Panc1 (cell line): ENCODE data around the gene IGSF21. TPM values are rescaled to one million over a fixed set of nuclear protein-coding genes. Genes with fewer than 3 reads are reported as not detected.

Experiments used
- ATAC-seq: fragments of 200-7000 bp; cut with Tn5 transposase; 2 replicates; pipeline ENCODE4 v1.9.1; 2020; ENCODE audit warnings: mild to moderate bottlenecking, moderate library complexity
- BruUV-seq: library from RNA; stranded (reverse); fragments of 400-500 nt; replicated peaks from 2 replicates; lab custom pipeline; 2021; lab: Mats Ljungman, UMichigan
- CTCF ChIA-PET: fragments of 300-600 bp; sonication (Branson Sonifier 250); formaldehyde crosslinking; loops from one replicate; lab custom pipeline; 2022; ENCODE audit warnings: antibody characterized with exemption; lab: Charles Lee
- POLR2A ChIA-PET: fragments of 300-600 bp; sonication (Branson Sonifier 250); formaldehyde crosslinking; loops from one replicate; lab custom pipeline; 2022; ENCODE audit warnings: antibody characterized with exemption; lab: Charles Lee
- DNase-seq: peaks from one replicate; pipeline ENCODE4 v3.0.0-alpha.2; 2010; ENCODE audit warnings: low read depth, low spot score
- H3K27ac ChIP-seq: 2 replicates; pipeline ENCODE4 v1.5.1; 2011; ENCODE audit warnings: mild to moderate bottlenecking, low read length, inconsistent platforms
- H3K27me3 ChIP-seq: fragments of 200-500 bp; sonication (Bioruptor generic); 2 replicates; pipeline ENCODE4 v1.6.0; 2014; ENCODE audit warnings: low read length, inconsistent platforms; ENCODE audit not compliant: control insufficient read depth, insufficient read depth
- H3K36me3 ChIP-seq: fragments of 200-500 bp; sonication (Bioruptor generic); 2 replicates; pipeline ENCODE4 v1.5.1; 2014; ENCODE audit warnings: inconsistent platforms, mild to moderate bottlenecking, low read length, moderate library complexity; ENCODE audit not compliant: control insufficient read depth, insufficient read depth
- H3K4me1 ChIP-seq: 2 replicates; pipeline ENCODE4 v1.5.1; 2011; ENCODE audit warnings: inconsistent platforms, mild to moderate bottlenecking, low read length, moderate library complexity; ENCODE audit not compliant: control insufficient read depth, insufficient read depth
- H3K4me3 ChIP-seq, 2 experiments: 2 replicates each; pipeline ENCODE4 v1.5.1; 2011 to 2012; ENCODE audit warnings: low read depth in 2 of 2, low read length in 2 of 2, mild to moderate bottlenecking in 2 of 2, inconsistent platforms in 1 of 2, moderate library complexity in 1 of 2
- H3K9me3 ChIP-seq: fragments of 200-500 bp; sonication (Bioruptor generic); 2 replicates; pipeline ENCODE4 v1.5.1; 2014; ENCODE audit warnings: low read depth, mild to moderate bottlenecking, inconsistent platforms, low read length, moderate library complexity; ENCODE audit not compliant: control insufficient read depth, insufficient read depth
- CTCF ChIP-seq: fragments of 450-650 bp; IDR thresholded peaks from 2 replicates; pipeline ENCODE4 v1.5.1; 2017; ENCODE audit warnings: mild to moderate bottlenecking
- POLR2AphosphoS5 ChIP-seq: IDR thresholded peaks from 2 replicates; pipeline ENCODE4 v1.6.1; 2012; ENCODE audit warnings: mild to moderate bottlenecking, low read depth, low read length, moderate library complexity
- SIN3A ChIP-seq: IDR thresholded peaks from 2 replicates; pipeline ENCODE4 v1.6.1; 2012; ENCODE audit warnings: low read depth, mild to moderate bottlenecking, low read length, moderate library complexity, borderline replicate concordance; ENCODE audit not compliant: insufficient read depth
- TCF7L2 ChIP-seq: IDR thresholded peaks from 2 replicates; pipeline ENCODE4 v1.6.1; 2011; ENCODE audit warnings: mild to moderate bottlenecking, low read depth, low read length, inconsistent platforms
- in situ Hi-C: cut with HindIII; loops from 2 replicates; pipeline ENCODE4 v1.10.0; 2016; ENCODE audit warnings: low sequenced_read_pairs, low pct_unique_long_range_greater_than_20kb
- intact Hi-C: fragments of 100-400 bp; cut with micrococcal nuclease; formaldehyde crosslinking; loops from one replicate; pipeline ENCODE4 v1.10.0; 2022; ENCODE audit not compliant: unreplicated experiment
- total RNA-seq: library from RNA; stranded (reverse); gene quantifications from one replicate; pipeline ENCODE4 v1.2.1, GENCODE V29; 2021; ENCODE audit not compliant: unreplicated experiment
- TF ChIP-seq, protein P1 (sequence below), 2 experiments: IDR thresholded peaks; 2 replicates each; pipeline ENCODE4 v1.6.1; 2011 to 2012; ENCODE audit warnings: low read depth in 2 of 2, control low read depth in 1 of 2, low read length in 1 of 2, mild to moderate bottlenecking in 1 of 2, moderate library complexity in 1 of 2; ENCODE audit not compliant: insufficient read depth in 1 of 2

The IGSF21 gene
- total RNA-seq, 1 experiment from 2014 or later = not detected

- POLR2A ChIA-PET = no interaction called here
- Histone ChIP-seq H3K4me3 (no peak overlapping the region), H3K27ac (no peak overlapping the region), H3K36me3 (no peaks in the 10 kb centered on the region), H3K27me3 (no peaks in the 10 kb centered on the region; the same call in 1 of the 2 replicates), H3K4me1 (no peaks in the 10 kb centered on the region; the same call in 1 of the 2 replicates), H3K9me3 (no peaks in the 10 kb centered on the region)
- no peak for ATAC-seq
- CTCF ChIA-PET = no interaction called here
- in situ Hi-C loops (no loop called here), intact Hi-C loops (no loop called here)
- no peak for DNase-seq
- TF ChIP-seq SIN3A = no peak
- no TSS peak for BruUV-seq
Measured at GRCh38 chr1:18140411-18140810, 32.8 kb downstream of the IGSF21 start.

DNA sequence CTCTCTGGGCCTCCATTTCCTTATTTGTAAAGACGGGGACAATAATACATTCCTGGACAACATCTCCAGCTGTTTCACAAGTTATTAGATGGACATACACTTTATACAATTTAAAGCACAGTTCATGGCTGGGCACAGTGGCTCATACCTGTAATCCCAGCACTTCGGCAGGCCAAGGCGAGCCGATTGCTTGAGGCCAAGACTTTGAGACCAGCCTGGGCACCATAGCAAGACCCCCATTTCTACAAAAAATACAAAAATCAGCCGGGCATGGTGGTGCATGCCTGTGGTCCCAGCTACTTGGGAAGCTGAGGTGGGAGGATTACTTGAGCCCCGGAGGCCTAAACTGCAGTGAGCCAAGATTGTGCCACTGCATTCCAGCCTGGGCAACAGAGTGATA lies 34.1 kb downstream of the IGSF21 start:
- H3K4me1 ChIP-seq = no peaks in the 10 kb centered on the region; the same call in 1 of the 2 replicates
- H3K4me3 ChIP-seq = no peak overlapping the region
- H3K9me3 ChIP-seq = no peaks in the 10 kb centered on the region
- ATAC-seq (no peak), DNase-seq (no peak)
- no peaks in the 10 kb centered on the region for H3K36me3 ChIP-seq
- intact Hi-C loops = no loop called here
- POLR2A ChIA-PET = no interaction called here
- H3K27ac ChIP-seq = no peak overlapping the region
- TF ChIP-seq POLR2AphosphoS5 (no peak), CTCF (no peak), TCF7L2 (no peak), SIN3A (no peak)
- TF ChIP-seq, protein P1, sequence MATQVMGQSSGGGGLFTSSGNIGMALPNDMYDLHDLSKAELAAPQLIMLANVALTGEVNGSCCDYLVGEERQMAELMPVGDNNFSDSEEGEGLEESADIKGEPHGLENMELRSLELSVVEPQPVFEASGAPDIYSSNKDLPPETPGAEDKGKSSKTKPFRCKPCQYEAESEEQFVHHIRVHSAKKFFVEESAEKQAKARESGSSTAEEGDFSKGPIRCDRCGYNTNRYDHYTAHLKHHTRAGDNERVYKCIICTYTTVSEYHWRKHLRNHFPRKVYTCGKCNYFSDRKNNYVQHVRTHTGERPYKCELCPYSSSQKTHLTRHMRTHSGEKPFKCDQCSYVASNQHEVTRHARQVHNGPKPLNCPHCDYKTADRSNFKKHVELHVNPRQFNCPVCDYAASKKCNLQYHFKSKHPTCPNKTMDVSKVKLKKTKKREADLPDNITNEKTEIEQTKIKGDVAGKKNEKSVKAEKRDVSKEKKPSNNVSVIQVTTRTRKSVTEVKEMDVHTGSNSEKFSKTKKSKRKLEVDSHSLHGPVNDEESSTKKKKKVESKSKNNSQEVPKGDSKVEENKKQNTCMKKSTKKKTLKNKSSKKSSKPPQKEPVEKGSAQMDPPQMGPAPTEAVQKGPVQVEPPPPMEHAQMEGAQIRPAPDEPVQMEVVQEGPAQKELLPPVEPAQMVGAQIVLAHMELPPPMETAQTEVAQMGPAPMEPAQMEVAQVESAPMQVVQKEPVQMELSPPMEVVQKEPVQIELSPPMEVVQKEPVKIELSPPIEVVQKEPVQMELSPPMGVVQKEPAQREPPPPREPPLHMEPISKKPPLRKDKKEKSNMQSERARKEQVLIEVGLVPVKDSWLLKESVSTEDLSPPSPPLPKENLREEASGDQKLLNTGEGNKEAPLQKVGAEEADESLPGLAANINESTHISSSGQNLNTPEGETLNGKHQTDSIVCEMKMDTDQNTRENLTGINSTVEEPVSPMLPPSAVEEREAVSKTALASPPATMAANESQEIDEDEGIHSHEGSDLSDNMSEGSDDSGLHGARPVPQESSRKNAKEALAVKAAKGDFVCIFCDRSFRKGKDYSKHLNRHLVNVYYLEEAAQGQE (IDR thresholded peaks at IDR 0.05; ENCODE audit: insufficient read depth in 1 of 2, low read depth in 2 of 2, low read length in 1 of 2) = no peak
- no TSS peak for BruUV-seq
- in situ Hi-C loops = no loop called here
- no peaks in the 10 kb centered on the region; the same call in 1 of the 2 replicates for H3K27me3 ChIP-seq
- CTCF ChIA-PET = no interaction called here

- ATAC-seq (no peak), DNase-seq (no peak)
- in situ Hi-C loops = no loop called here
- no peaks in the 10 kb centered on the region; the same call in 1 of the 2 replicates for H3K27me3 ChIP-seq
- H3K9me3 ChIP-seq = no peaks in the 10 kb centered on the region
- no peak overlapping the region for H3K4me3 ChIP-seq
- H3K27ac ChIP-seq = no peak overlapping the region
- ChIA-PET POLR2A (no interaction called here), CTCF (no interaction called here)
- no peaks in the 10 kb centered on the region; the same call in 1 of the 2 replicates for H3K4me1 ChIP-seq
- H3K36me3 ChIP-seq = no peaks in the 10 kb centered on the region
- TF ChIP-seq TCF7L2 = no peak
- no peak for TF ChIP-seq SIN3A
- TF ChIP-seq, protein P1 (IDR thresholded peaks at IDR 0.05; ENCODE audit: insufficient read depth in 1 of 2, low read depth in 2 of 2, low read length in 1 of 2) = no peak
- TF ChIP-seq CTCF = no peak
- TF ChIP-seq POLR2AphosphoS5 = no peak
- BruUV-seq = no TSS peak
- intact Hi-C loops = no loop called here
Measured at GRCh38 chr1:18142471-18142870, 34.9 kb downstream of the IGSF21 start.
